CD4-positive, CD25-positive, alpha-beta regulatory T cell (primary cell): Measurements from ENCODE around the gene CHST15. TPM values are rescaled to one million over a fixed set of nuclear protein-coding genes. Genes with fewer than 3 reads are reported as not detected.

Experiments used
- ATAC-seq, 2 donors: fragments of 150-1000 bp; cut with Tn5 transposase; one replicate each; pipeline ENCODE4 v1.10.0; 2021; ENCODE audit warnings: low read depth in 2 of 2, moderate number of reproducible peaks in 2 of 2, moderate library complexity in 1 of 2
- DNase-seq, 3 donors: peaks; one replicate each; pipeline versions ENCODE4 v3.0.0 to v3.0.0-alpha.2; 2012 to 2022; ENCODE audit warnings: mixed read lengths in 1 of 3
- H3K27ac ChIP-seq: one replicate; pipeline ENCODE4 v1.7.0; 2013; ENCODE audit warnings: mild to moderate bottlenecking, low read length; ENCODE audit not compliant: insufficient read depth, poor library complexity, severe bottlenecking
- H3K27me3 ChIP-seq: one replicate; pipeline ENCODE4 v1.7.0; 2013; ENCODE audit warnings: low read length; ENCODE audit not compliant: control insufficient read depth, insufficient read depth
- H3K36me3 ChIP-seq: one replicate; pipeline ENCODE4 v1.7.0; 2013; ENCODE audit warnings: mild to moderate bottlenecking, low read length, moderate library complexity; ENCODE audit not compliant: control insufficient read depth, insufficient read depth
- H3K4me1 ChIP-seq: 2 replicates; pipeline ENCODE4 v1.7.0; 2013; ENCODE audit warnings: mild to moderate bottlenecking, low read length; ENCODE audit not compliant: insufficient read depth, control insufficient read depth, poor library complexity, severe bottlenecking
- H3K4me3 ChIP-seq: one replicate; pipeline ENCODE4 v1.7.0; 2013; ENCODE audit warnings: low read depth, mild to moderate bottlenecking, low read length, moderate library complexity
- H3K9me3 ChIP-seq, 2 experiments: 1 replicate in 1 of 2; 2 replicates in 1 of 2; pipeline ENCODE4 v1.7.0; 2013; ENCODE audit warnings: low read length in 2 of 2, mild to moderate bottlenecking in 1 of 2, moderate library complexity in 1 of 2; ENCODE audit not compliant: control insufficient read depth in 2 of 2
- H3K27ac Mint-ChIP-seq, 3 donors: one replicate each; pipeline ENCODE4 v1.8.0; 2020 to 2022; ENCODE audit warnings: mild to moderate bottlenecking in 3 of 3, mixed read lengths in 3 of 3, moderate library complexity in 2 of 3
- H3K27me3 Mint-ChIP-seq: one replicate; pipeline ENCODE4 v1.8.0; 2022; ENCODE audit warnings: mild to moderate bottlenecking, mixed read lengths
- H3K36me3 Mint-ChIP-seq: one replicate; pipeline ENCODE4 v1.8.0; 2020; ENCODE audit warnings: mixed read lengths
- H3K4me1 Mint-ChIP-seq, 4 donors: one replicate each; pipeline ENCODE4 v1.8.0; 2020 to 2022; ENCODE audit warnings: mixed read lengths in 4 of 4, mild to moderate bottlenecking in 1 of 4
- H3K4me3 Mint-ChIP-seq, 4 donors: one replicate each; pipeline ENCODE4 v1.8.0; 2020 to 2022; ENCODE audit warnings: mild to moderate bottlenecking in 4 of 4, mixed read lengths in 4 of 4, moderate library complexity in 3 of 4
- H3K9me3 Mint-ChIP-seq, 7 donors: one replicate each; pipeline ENCODE4 v1.8.0; 2020 to 2022; ENCODE audit warnings: mixed read lengths in 7 of 7, mild to moderate bottlenecking in 3 of 7, moderate library complexity in 2 of 7
- polyA plus RNA-seq, 4 donors: library from polyadenylated mRNA; unstranded; fragments of 300-500 nt; fragmentation: Illumina TruSeq; gene quantifications; one replicate each; pipeline ENCODE4 v1.2.3, GENCODE V29; 2021
- total RNA-seq: library from RNA; stranded (reverse); gene quantifications from one replicate; pipeline ENCODE4 v1.2.3, GENCODE V29; 2022

The CHST15 gene
- total and polyA plus RNA-seq, 5 donors from 2014 or later = 0.13 to 0.47 (median 0.27) TPM; not detected in 1

GRCh38 chr10:124010563-124011131 lies 82.8 kb downstream of the CHST15 start:
- Mint-ChIP-seq H3K4me3 (no peak overlapping the region), H3K4me1 (no peaks in the 10 kb centered on the region), H3K27me3 (no peaks in the 10 kb centered on the region), H3K36me3 (no peaks in the 10 kb centered on the region), H3K27ac (no peak overlapping the region), H3K9me3 (peaks cover 0 to 9% (median 2%) of the 10 kb centered on the region in 7 donors)
- Histone ChIP-seq H3K27me3 (no peaks in the 10 kb centered on the region), H3K36me3 (no peaks in the 10 kb centered on the region), H3K4me1 (no peaks in the 10 kb centered on the region), H3K4me3 (no peak overlapping the region), H3K9me3 (no peaks in the 10 kb centered on the region), H3K27ac (no peak overlapping the region)
- ATAC-seq = no peak
- DNase-seq = no peak

- H3K4me3 Mint-ChIP-seq = no peak overlapping the region
- H3K4me3 ChIP-seq = no peak overlapping the region
- H3K27me3 Mint-ChIP-seq = no peaks in the 10 kb centered on the region
- no peak overlapping the region for H3K27ac ChIP-seq
- H3K36me3 Mint-ChIP-seq = no peaks in the 10 kb centered on the region
- H3K27ac Mint-ChIP-seq = no peak overlapping the region
- no peak for ATAC-seq
- no peaks in the 10 kb centered on the region for H3K27me3 ChIP-seq
- no peaks in the 10 kb centered on the region for H3K4me1 Mint-ChIP-seq
- H3K9me3 Mint-ChIP-seq = peaks cover 0 to 9% (median 2%) of the 10 kb centered on the region in 7 donors
- no peaks in the 10 kb centered on the region for H3K4me1 ChIP-seq
- H3K36me3 ChIP-seq = no peaks in the 10 kb centered on the region
- DNase-seq = no peak
- H3K9me3 ChIP-seq = no peaks in the 10 kb centered on the region
Observed at GRCh38 chr10:124010024-124010423, 83.4 kb downstream of the CHST15 start.

DNA sequence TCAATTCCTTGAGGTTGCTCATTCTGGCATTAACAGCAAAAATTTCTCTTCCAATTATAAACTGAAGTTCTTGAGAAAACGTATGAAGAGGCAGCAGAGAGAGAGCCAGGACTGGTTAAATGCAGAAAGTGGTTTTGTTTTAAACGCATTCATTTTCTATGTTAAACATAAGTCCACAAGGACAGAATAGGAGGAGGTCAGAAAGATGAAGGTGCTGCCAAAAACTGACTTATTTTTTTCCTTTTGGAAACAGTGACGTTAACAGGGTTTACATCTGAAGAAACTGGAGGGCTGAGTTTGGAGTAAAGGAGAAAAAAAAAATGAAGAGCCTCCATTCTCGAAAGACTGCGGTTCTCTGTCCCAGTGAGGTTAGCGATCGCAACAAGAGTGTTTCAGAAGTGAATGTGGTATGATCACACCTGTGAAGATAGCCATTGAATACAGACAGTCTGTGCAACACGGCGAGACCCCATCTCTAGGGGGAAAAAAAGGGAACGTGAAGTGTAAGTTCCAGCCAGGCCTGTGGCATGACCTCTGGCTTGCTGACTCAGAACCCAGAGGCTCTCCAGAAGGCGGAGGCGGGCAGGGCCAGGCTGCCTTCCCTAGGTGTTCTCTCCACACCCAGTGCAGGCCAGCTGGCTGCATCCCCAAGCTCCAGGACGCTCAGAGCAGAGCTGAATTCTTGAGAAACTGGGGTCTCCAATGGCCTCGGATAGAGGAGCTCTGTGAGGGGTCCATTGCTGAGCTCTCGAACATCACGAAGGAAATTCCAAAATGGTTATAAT lies 84.0 kb downstream of the CHST15 start:
- Histone ChIP-seq H3K27ac (no peak overlapping the region), H3K9me3 (no peaks in the 10 kb centered on the region), H3K4me1 (no peaks in the 10 kb centered on the region), H3K4me3 (no peak overlapping the region), H3K27me3 (no peaks in the 10 kb centered on the region), H3K36me3 (no peaks in the 10 kb centered on the region)
- peaks cover 0 to 9% (median 2%) of the 10 kb centered on the region in 7 donors for H3K9me3 Mint-ChIP-seq
- ATAC-seq (no peak), DNase-seq (no peak)
- H3K36me3 Mint-ChIP-seq = no peaks in the 10 kb centered on the region
- H3K27me3 Mint-ChIP-seq = no peaks in the 10 kb centered on the region
- no peaks in the 10 kb centered on the region for H3K4me1 Mint-ChIP-seq
- H3K27ac Mint-ChIP-seq = peak overlapping the region in 1 of 3 donors; percentile 74
- H3K4me3 Mint-ChIP-seq = no peak overlapping the region

DNA sequence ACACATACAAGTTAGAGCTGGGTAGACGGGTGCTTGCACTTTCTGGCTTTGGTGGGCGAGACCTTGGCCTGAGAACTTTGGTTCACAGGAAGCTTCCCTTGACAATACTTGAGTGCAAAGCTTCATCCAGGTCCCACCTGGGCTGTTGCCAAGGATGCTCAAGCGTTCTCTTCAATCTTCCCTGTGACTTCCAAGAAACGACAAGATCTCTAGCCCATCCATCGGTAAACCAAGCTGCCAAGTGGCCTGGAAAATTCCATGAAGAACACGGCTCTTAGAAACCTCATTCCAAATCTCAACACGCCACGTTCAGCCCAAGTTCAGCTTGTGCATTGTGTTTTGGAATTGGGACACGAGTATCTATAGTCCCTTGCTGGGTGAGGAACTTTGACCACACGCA lies 84.7 kb downstream of the CHST15 start:
- Mint-ChIP-seq H3K4me1 (no peaks in the 10 kb centered on the region), H3K9me3 (peaks cover 0 to 4% (median under 1%) of the 10 kb centered on the region in 7 donors), H3K36me3 (no peaks in the 10 kb centered on the region), H3K27me3 (no peaks in the 10 kb centered on the region), H3K4me3 (no peak overlapping the region), H3K27ac (peak overlapping the region in 1 of 3 donors; percentile 74)
- no peaks in the 10 kb centered on the region for H3K36me3 ChIP-seq
- no peaks in the 10 kb centered on the region for H3K9me3 ChIP-seq
- no peak overlapping the region for H3K4me3 ChIP-seq
- no peaks in the 10 kb centered on the region for H3K27me3 ChIP-seq
- no peaks in the 10 kb centered on the region for H3K4me1 ChIP-seq
- H3K27ac ChIP-seq = no peak overlapping the region
- no peak for DNase-seq
- no peak for ATAC-seq

GRCh38 chr10:124008187-124008586 lies 85.2 kb downstream of the CHST15 start:
- no peak for ATAC-seq
- no peaks in the 10 kb centered on the region for H3K4me1 ChIP-seq
- H3K27me3 Mint-ChIP-seq = no peaks in the 10 kb centered on the region
- no peaks in the 10 kb centered on the region for H3K36me3 Mint-ChIP-seq
- H3K9me3 ChIP-seq = no peaks in the 10 kb centered on the region
- H3K4me1 Mint-ChIP-seq = no peaks in the 10 kb centered on the region
- peaks cover 0 to 1% (median 0%) of the 10 kb centered on the region in 7 donors for H3K9me3 Mint-ChIP-seq
- no peaks in the 10 kb centered on the region for H3K36me3 ChIP-seq
- H3K27ac ChIP-seq = no peak overlapping the region
- H3K4me3 ChIP-seq = no peak overlapping the region
- H3K4me3 Mint-ChIP-seq = no peak overlapping the region
- H3K27ac Mint-ChIP-seq = no peak overlapping the region
- DNase-seq = no peak
- H3K27me3 ChIP-seq = no peaks in the 10 kb centered on the region

- no peaks in the 10 kb centered on the region for H3K9me3 ChIP-seq
- no peak overlapping the region for H3K27ac Mint-ChIP-seq
- H3K4me3 ChIP-seq = no peak overlapping the region
- peaks cover 0 to 1% (median 0%) of the 10 kb centered on the region in 7 donors for H3K9me3 Mint-ChIP-seq
- H3K27me3 ChIP-seq = no peaks in the 10 kb centered on the region
- H3K4me1 ChIP-seq = no peaks in the 10 kb centered on the region
- H3K27ac ChIP-seq = no peak overlapping the region
- H3K36me3 Mint-ChIP-seq = no peaks in the 10 kb centered on the region
- no peaks in the 10 kb centered on the region for H3K36me3 ChIP-seq
- no peak overlapping the region for H3K4me3 Mint-ChIP-seq
- H3K4me1 Mint-ChIP-seq = no peaks in the 10 kb centered on the region
- DNase-seq (no peak), ATAC-seq (no peak)
- H3K27me3 Mint-ChIP-seq = no peaks in the 10 kb centered on the region
Observed at GRCh38 chr10:124007773-124008145, 85.6 kb downstream of the CHST15 start.

GRCh38 chr10:124007102-124007772 lies 86.2 kb downstream of the CHST15 start:
- ATAC-seq = no peak
- no peak overlapping the region for H3K27ac Mint-ChIP-seq
- Histone ChIP-seq H3K27ac (no peak overlapping the region), H3K9me3 (no peaks in the 10 kb centered on the region), H3K4me1 (no peaks in the 10 kb centered on the region), H3K36me3 (no peaks in the 10 kb centered on the region), H3K27me3 (no peaks in the 10 kb centered on the region), H3K4me3 (no peak overlapping the region)
- no peak for DNase-seq
- no peaks in the 10 kb centered on the region for H3K4me1 Mint-ChIP-seq
- H3K4me3 Mint-ChIP-seq = no peak overlapping the region
- H3K36me3 Mint-ChIP-seq = no peaks in the 10 kb centered on the region
- no peaks in the 10 kb centered on the region for H3K27me3 Mint-ChIP-seq
- peaks cover 0 to 1% (median 0%) of the 10 kb centered on the region in 7 donors for H3K9me3 Mint-ChIP-seq
